ENCODE measurements around the gene CASP1.
"Not testable (repeated sequence)": the region's sequence is repeated elsewhere in the genome, so short reads cannot be mapped to it uniquely, and the experiment has no call there.

Gene CASP1

DNA sequence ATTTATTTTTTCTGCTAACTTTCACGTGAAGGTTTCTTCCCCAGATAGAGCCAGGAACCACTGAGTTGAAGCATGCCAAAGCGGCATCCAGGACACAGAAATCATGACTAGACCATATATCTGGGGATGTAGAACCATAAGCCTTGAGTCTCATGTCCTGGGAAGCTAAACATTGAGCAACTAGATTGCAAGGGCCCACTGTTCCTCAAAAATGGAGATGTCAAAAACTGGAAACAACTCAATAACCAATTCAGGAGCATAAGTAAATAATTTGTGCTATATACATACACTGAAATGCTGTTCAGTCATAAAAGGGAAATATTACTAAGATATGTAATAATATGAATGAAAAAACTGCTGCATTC lies 39.2 kb upstream of the CASP1 start:
- H3K9ac ChIP-seq: no peak overlapping the region
- TF ChIP-seq, protein P1, sequence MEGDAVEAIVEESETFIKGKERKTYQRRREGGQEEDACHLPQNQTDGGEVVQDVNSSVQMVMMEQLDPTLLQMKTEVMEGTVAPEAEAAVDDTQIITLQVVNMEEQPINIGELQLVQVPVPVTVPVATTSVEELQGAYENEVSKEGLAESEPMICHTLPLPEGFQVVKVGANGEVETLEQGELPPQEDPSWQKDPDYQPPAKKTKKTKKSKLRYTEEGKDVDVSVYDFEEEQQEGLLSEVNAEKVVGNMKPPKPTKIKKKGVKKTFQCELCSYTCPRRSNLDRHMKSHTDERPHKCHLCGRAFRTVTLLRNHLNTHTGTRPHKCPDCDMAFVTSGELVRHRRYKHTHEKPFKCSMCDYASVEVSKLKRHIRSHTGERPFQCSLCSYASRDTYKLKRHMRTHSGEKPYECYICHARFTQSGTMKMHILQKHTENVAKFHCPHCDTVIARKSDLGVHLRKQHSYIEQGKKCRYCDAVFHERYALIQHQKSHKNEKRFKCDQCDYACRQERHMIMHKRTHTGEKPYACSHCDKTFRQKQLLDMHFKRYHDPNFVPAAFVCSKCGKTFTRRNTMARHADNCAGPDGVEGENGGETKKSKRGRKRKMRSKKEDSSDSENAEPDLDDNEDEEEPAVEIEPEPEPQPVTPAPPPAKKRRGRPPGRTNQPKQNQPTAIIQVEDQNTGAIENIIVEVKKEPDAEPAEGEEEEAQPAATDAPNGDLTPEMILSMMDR (IDR thresholded peaks at IDR 0.05): no peak
- no peak overlapping the region for H3K27ac ChIP-seq
- H2AFZ ChIP-seq: no peak overlapping the region
- H3K79me2 ChIP-seq: no peaks in the 10 kb centered on the region
- H3K27me3 ChIP-seq (ENCODE audit: control insufficient read depth, insufficient read depth, low read length): no peaks in the 10 kb centered on the region
- no peak overlapping the region for H3K4me3 ChIP-seq (ENCODE audit: low read depth, low read length)
- H3K4me2 ChIP-seq (ENCODE audit: low read length): no peak overlapping the region
- H3K9me3 ChIP-seq (ENCODE audit: control insufficient read depth, low read length): no peaks in the 10 kb centered on the region
- no peaks in the 10 kb centered on the region for H3K4me1 ChIP-seq
- H3K36me3 ChIP-seq (ENCODE audit: control insufficient read depth, insufficient read depth, low read length): no peaks in the 10 kb centered on the region

DNA sequence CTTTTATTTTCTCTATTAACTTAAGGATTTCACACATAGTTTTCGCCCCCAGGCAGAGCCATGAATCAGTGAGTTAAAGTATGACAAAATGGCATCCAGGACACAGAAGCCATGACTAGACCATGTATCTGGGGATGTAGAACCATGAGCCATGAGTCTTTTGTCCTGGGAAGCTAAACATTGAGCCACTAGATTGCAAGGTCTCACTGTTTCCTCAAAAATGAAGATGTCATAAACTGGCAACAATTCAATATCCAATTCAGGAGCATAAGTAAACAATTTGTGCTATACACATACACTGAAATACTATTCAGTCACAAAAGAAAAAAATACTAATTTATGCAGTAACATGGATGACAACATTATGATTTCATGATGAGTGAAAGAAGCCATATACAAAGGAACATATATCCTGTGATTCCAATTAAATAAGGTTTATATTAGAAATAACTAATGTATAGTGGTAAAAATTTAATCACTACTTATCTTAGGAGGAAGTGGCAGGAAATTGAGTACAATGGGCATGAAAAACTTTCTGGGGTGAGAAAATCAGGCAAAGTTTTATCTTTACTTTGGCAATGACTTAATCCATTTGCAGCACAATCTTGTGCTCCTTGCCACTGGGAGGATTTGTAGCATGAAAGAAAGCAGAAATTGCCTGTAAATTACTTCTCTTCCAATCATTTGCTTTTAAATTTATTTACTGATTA lies 38.7 kb upstream of the CASP1 start:
- Histone ChIP-seq H3K27ac (no peak overlapping the region), H3K9ac (no peak overlapping the region), H3K27me3 (ENCODE audit: control insufficient read depth, insufficient read depth, low read length) (no peaks in the 10 kb centered on the region), H3K36me3 (ENCODE audit: control insufficient read depth, insufficient read depth, low read length) (no peaks in the 10 kb centered on the region), H3K4me3 (ENCODE audit: low read depth, low read length) (no peak overlapping the region), H3K4me2 (ENCODE audit: low read length) (no peak overlapping the region), H3K9me3 (ENCODE audit: control insufficient read depth, low read length) (no peaks in the 10 kb centered on the region), H3K79me2 (no peaks in the 10 kb centered on the region), H3K4me1 (no peaks in the 10 kb centered on the region), H2AFZ (no peak overlapping the region)
- TF ChIP-seq, protein P1 (IDR thresholded peaks at IDR 0.05): no peak

DNA sequence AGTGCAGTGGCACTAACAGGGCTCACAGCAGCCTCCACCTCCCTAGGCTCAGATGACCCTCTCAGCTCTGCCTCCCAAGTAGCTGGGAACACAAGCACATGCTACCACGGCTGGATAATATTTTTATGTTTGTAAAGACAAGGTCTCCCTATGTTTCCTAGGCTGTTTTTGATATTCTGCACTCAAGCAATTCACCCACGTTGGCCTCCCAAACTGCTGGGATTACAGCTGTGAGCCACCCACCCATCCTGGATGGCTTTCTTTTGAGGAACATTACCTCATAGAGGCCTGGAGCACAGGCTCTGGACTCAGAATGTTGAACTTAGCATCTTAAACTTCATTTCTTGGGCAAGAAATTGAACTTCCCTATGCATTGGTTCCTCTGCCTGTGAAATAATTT lies 37.1 kb upstream of the CASP1 start:
- H3K36me3 ChIP-seq (ENCODE audit: control insufficient read depth, insufficient read depth, low read length); H3K4me3 ChIP-seq (ENCODE audit: low read depth, low read length); H3K27ac ChIP-seq; H3K4me1 ChIP-seq; H3K9ac ChIP-seq; H3K27me3 ChIP-seq (ENCODE audit: control insufficient read depth, insufficient read depth, low read length); H3K79me2 ChIP-seq; H2AFZ ChIP-seq; H3K9me3 ChIP-seq (ENCODE audit: control insufficient read depth, low read length); H3K4me2 ChIP-seq (ENCODE audit: low read length): not testable (repeated sequence)

DNA sequence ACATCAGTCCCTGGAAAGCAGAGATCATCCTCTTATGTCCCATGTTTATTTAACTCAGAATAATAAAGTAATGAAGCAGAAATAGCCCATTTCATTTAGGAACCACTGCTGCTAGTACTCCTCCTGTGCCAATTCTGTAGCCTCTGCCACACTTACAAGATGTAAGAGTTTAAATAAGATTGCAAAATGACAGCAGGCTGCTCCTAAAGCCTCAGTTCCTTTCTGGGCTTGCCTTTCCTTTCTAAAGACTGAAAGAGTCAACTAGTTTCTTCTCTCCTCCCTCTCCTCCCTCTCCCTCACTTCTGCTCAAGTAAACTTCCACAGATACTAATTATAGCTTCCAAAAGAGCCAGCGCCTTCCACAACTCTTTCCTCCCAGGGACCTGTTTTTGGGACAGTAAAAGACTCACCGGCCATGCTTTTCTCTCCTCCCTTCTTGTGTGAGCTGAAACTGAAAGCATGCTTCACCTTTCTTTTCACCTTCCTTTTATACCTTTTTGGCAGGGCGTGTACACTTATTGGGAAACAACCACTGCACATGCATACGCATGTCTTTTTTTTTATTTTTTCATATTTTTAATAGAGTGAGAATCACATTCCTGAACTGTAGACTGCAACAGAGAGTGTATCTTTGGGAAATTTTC lies 36.3 kb upstream of the CASP1 start:
- Histone ChIP-seq H3K27ac (no peak overlapping the region), H3K79me2 (no peaks in the 10 kb centered on the region), H2AFZ (no peak overlapping the region), H3K4me2 (ENCODE audit: low read length) (no peak overlapping the region), H3K36me3 (ENCODE audit: control insufficient read depth, insufficient read depth, low read length) (no peaks in the 10 kb centered on the region), H3K4me1 (no peaks in the 10 kb centered on the region), H3K9me3 (ENCODE audit: control insufficient read depth, low read length) (no peaks in the 10 kb centered on the region), H3K27me3 (ENCODE audit: control insufficient read depth, insufficient read depth, low read length) (no peaks in the 10 kb centered on the region), H3K9ac (no peak overlapping the region), H3K4me3 (ENCODE audit: low read depth, low read length) (no peak overlapping the region)
- TF ChIP-seq, protein P1 (IDR thresholded peaks at IDR 0.05): no peak

DNA sequence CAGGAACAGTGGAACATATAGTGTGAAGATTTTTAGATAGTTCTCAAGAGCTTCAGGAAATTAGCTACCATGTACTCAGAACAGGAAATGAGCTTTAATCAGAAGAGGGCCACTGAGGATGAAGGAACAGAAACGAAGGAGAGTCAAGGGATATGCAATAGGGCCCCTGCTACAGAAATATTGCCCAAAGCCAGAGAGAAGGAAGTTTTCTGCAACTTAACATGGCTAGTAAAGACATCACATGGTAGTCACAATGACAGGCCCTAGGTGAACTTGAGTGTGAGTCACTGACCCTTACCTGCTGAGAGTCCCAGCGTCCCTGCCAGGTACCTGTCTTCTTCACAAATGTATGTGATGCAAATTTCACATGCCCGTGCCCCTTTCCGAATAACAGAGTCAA lies 35.4 kb upstream of the CASP1 start:
- no peak overlapping the region for H2AFZ ChIP-seq
- H3K4me3 ChIP-seq (ENCODE audit: low read depth, low read length): no peak overlapping the region
- H3K27ac ChIP-seq: no peak overlapping the region
- H3K36me3 ChIP-seq (ENCODE audit: control insufficient read depth, insufficient read depth, low read length): no peaks in the 10 kb centered on the region
- H3K4me1 ChIP-seq: no peaks in the 10 kb centered on the region
- no peaks in the 10 kb centered on the region for H3K9me3 ChIP-seq (ENCODE audit: control insufficient read depth, low read length)
- no peaks in the 10 kb centered on the region for H3K27me3 ChIP-seq (ENCODE audit: control insufficient read depth, insufficient read depth, low read length)
- TF ChIP-seq, protein P1 (IDR thresholded peaks at IDR 0.05): no peak
- H3K4me2 ChIP-seq (ENCODE audit: low read length): no peak overlapping the region
- H3K79me2 ChIP-seq: no peaks in the 10 kb centered on the region
- H3K9ac ChIP-seq: no peak overlapping the region

DNA sequence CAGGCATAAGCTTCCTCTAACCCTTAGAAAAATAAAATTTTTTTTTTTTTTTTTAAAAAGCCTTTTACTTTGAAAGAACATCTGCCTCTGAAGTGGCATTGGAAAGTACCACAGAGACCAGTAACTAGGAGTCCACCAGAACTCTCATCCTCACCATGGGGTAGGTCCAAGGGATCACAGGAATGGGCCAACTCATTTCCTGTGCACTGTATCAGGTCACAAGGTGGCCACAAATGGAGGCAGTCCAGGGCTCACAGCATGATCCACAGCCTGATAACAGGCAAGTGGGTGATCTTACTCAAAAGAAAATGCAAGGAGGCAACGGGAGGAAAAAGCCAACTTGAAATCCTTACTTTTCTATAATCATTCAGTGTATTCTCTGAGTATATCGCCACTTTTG lies 34.8 kb upstream of the CASP1 start:
- not testable (repeated sequence) for H3K36me3 ChIP-seq (ENCODE audit: control insufficient read depth, insufficient read depth, low read length); H3K27ac ChIP-seq; H2AFZ ChIP-seq; H3K79me2 ChIP-seq; H3K4me3 ChIP-seq (ENCODE audit: low read depth, low read length); H3K27me3 ChIP-seq (ENCODE audit: control insufficient read depth, insufficient read depth, low read length); H3K4me2 ChIP-seq (ENCODE audit: low read length); H3K9me3 ChIP-seq (ENCODE audit: control insufficient read depth, low read length); H3K4me1 ChIP-seq; H3K9ac ChIP-seq

DNA sequence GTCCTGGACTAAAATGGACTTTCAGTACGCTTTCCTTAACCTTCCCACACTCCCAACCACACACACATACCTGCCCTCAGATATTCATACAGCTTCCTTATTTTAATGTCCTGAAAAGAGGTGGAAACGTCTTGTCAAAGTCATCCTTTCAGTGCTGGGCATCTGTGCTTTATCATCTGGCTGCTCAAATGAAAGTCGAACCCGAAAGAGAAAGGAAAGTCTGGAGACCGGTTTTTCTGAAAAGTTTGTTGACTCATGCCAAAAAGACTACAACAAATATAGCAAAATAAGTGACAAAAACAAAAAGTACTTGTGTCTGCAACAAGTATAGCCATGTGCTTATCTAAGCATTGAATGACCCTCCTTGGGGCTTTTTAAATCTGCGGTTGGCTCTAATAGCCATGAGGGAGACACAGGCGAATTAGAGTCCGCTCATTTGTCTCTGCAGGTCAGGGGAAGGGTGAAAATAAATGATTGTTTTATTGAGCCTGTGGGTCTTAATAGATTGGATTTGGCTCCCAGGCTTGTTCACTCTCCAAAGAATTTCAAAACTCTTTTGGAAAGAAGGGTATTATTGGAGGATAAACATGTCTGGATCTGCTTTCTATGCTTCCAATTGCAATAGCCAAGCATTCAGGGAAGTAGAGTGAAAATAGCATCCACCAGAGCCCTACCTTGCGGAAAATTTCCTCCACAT lies 28.4 kb upstream of the CASP1 start:
- H3K4me3 ChIP-seq (ENCODE audit: low read depth, low read length): not testable (repeated sequence)

More for the DNA sequence above, 28.4 kb upstream of the CASP1 start:
- not testable (repeated sequence) for H3K4me1 ChIP-seq; H3K27ac ChIP-seq; H2AFZ ChIP-seq; H3K4me2 ChIP-seq (ENCODE audit: low read length); H3K27me3 ChIP-seq (ENCODE audit: control insufficient read depth, insufficient read depth, low read length); H3K79me2 ChIP-seq; H3K36me3 ChIP-seq (ENCODE audit: control insufficient read depth, insufficient read depth, low read length); H3K9ac ChIP-seq; H3K9me3 ChIP-seq (ENCODE audit: control insufficient read depth, low read length)

Measured in parathyroid adenoma (tissue), 2 donors.